ENCODE measurements around the gene NCAM2. TPM values are rescaled to one million over a fixed set of nuclear protein-coding genes. Genes with fewer than 3 reads are reported as not detected.

Gene NCAM2
- total and polyA plus RNA-seq, 2 experiments from 2014 or later: 0.36 to 0.83 TPM

GRCh38 chr21:21297211-21297610, 299.0 kb downstream of the NCAM2 start (continued):
- no peak for TF ChIP-seq CTCF (conservative IDR thresholded peaks at IDR 0.05; ENCODE audit: low read depth in 2 of 2)
- TF ChIP-seq, protein P1, sequence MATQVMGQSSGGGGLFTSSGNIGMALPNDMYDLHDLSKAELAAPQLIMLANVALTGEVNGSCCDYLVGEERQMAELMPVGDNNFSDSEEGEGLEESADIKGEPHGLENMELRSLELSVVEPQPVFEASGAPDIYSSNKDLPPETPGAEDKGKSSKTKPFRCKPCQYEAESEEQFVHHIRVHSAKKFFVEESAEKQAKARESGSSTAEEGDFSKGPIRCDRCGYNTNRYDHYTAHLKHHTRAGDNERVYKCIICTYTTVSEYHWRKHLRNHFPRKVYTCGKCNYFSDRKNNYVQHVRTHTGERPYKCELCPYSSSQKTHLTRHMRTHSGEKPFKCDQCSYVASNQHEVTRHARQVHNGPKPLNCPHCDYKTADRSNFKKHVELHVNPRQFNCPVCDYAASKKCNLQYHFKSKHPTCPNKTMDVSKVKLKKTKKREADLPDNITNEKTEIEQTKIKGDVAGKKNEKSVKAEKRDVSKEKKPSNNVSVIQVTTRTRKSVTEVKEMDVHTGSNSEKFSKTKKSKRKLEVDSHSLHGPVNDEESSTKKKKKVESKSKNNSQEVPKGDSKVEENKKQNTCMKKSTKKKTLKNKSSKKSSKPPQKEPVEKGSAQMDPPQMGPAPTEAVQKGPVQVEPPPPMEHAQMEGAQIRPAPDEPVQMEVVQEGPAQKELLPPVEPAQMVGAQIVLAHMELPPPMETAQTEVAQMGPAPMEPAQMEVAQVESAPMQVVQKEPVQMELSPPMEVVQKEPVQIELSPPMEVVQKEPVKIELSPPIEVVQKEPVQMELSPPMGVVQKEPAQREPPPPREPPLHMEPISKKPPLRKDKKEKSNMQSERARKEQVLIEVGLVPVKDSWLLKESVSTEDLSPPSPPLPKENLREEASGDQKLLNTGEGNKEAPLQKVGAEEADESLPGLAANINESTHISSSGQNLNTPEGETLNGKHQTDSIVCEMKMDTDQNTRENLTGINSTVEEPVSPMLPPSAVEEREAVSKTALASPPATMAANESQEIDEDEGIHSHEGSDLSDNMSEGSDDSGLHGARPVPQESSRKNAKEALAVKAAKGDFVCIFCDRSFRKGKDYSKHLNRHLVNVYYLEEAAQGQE (IDR thresholded peaks at IDR 0.05; ENCODE audit: unreplicated experiment): no peak
- TF ChIP-seq EZH2phosphoT487 (IDR thresholded peaks at IDR 0.05; ENCODE audit: unreplicated experiment): no peak
- TF ChIP-seq ZNF114 (CRISPR knock-in tag; IDR thresholded peaks at IDR 0.05): no peak
- TF ChIP-seq ZNF331 (CRISPR knock-in tag; IDR thresholded peaks at IDR 0.05; ENCODE audit: low read depth): no peak

DNA sequence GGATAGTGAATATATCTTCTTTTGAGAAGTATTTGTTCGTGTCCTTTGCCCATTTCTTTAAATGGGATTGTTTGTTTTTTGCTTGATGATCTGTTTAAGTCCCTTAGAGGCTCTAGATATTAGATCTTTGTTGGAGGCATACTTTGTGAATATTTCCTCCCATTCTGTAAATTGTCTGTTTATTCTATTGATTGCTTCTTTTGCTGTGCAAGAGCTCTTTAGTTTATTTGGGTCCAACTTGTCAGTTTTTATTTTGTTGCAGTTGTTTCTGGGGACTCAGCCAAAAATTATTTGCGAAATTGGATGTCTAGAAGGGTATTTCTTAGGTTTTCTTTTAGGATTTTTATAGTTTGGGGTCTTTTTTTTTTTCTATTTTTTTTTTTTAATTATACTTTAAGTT, 302.8 kb downstream of the NCAM2 start:
- Histone ChIP-seq H3K79me2 (replicated peaks; ENCODE audit: insufficient read depth) (no peaks in the 10 kb centered on the region), H3K27ac (ENCODE audit: low read depth) (no peak overlapping the region), H3K9me2 (ENCODE audit: insufficient read depth) (no peaks in the 10 kb centered on the region), H2AFZ (no peak overlapping the region), H3K4me2 (no peak overlapping the region), H3K36me3 (ENCODE audit: insufficient read depth) (no peaks in the 10 kb centered on the region), H3K4me3 (no peak overlapping the region), H3F3A (replicated peaks; ENCODE audit: low read depth) (no peaks in the 10 kb centered on the region), H3K27me3 (ENCODE audit: insufficient read depth) (no peaks in the 10 kb centered on the region), H3K4me1 (ENCODE audit: insufficient read depth) (peaks cover 8% of the 10 kb centered on the region; the same call in 1 of the 2 replicates), H4K20me1 (replicated peaks; ENCODE audit: insufficient read depth) (no peaks in the 10 kb centered on the region)
- no peak for ATAC-seq
- Mint-ChIP-seq H3K4me1 (peaks cover 5% of the 10 kb centered on the region; the same call in 2 of the 3 replicates), H3K27ac (no peak overlapping the region), H3K36me3 (ENCODE audit: low read depth) (no peaks in the 10 kb centered on the region), H3K27me3 (ENCODE audit: insufficient read depth, low read depth, poor library complexity) (no peaks in the 10 kb centered on the region), H3K4me3 (no peak overlapping the region), H3K9me3 (no peaks in the 10 kb centered on the region)
- TF ChIP-seq EZH2phosphoT487 (IDR thresholded peaks at IDR 0.05; ENCODE audit: unreplicated experiment): no peak
- TF ChIP-seq ZNF331 (CRISPR knock-in tag; IDR thresholded peaks at IDR 0.05; ENCODE audit: low read depth): no peak
- no peak for TF ChIP-seq CREB1 (CRISPR knock-in tag; IDR thresholded peaks at IDR 0.05; ENCODE audit: low read depth)
- TF ChIP-seq POLR2AphosphoS5 (IDR thresholded peaks at IDR 0.05; ENCODE audit: low read depth): no peak
- TF ChIP-seq CTCF (conservative IDR thresholded peaks at IDR 0.05; ENCODE audit: low read depth in 2 of 2): no peak
- TF ChIP-seq NANOG (IDR thresholded peaks at IDR 0.05; ENCODE audit: borderline replicate concordance): no peak
- TF ChIP-seq, protein P1 (IDR thresholded peaks at IDR 0.05; ENCODE audit: unreplicated experiment): no peak
- TF ChIP-seq STAT1 (IDR thresholded peaks at IDR 0.05; ENCODE audit: unreplicated experiment): no peak
- no peak for TF ChIP-seq JUNB (IDR thresholded peaks at IDR 0.05; ENCODE audit: unreplicated experiment)
- no peak for DNase-seq (ENCODE audit: low spot score)

Data from GM23338 (cell line).